Adrenal gland (tissue), 12 donors: ENCODE results near the gene LRRC4C. TPM values are rescaled to one million over a fixed set of nuclear protein-coding genes. Genes with fewer than 3 reads are reported as not detected.

Source experiments
- DNase-seq, 7 donors: peaks; one replicate each; pipeline ENCODE4 v3.0.0-alpha.2; 2019 to 2020
- H3K27ac ChIP-seq, 5 donors: fragments of 200-600 bp; sonication (generic) in 4 of 5; 1 replicate in 3 of 5; 2 replicates in 2 of 5; pipeline versions ENCODE4 v1.5.1 to v1.8.0; 2016 to 2020; ENCODE audit warnings: mild to moderate bottlenecking in 1 of 5
- H3K27me3 ChIP-seq: fragments of 200-600 bp; 2 replicates; pipeline ENCODE4 v1.8.0; 2021
- H3K36me3 ChIP-seq, 2 donors: fragments of 200-600 bp; replicated peaks in 1 of 2; 1 replicate in 1 of 2; 2 replicates in 1 of 2; pipeline versions ENCODE4 v1.5.1 to v1.8.0; 2018 to 2022
- H3K4me1 ChIP-seq, 2 donors: fragments of 200-600 bp; replicated peaks in 1 of 2; 1 replicate in 1 of 2; 2 replicates in 1 of 2; pipeline versions ENCODE4 v1.5.1 to v1.8.0; 2018 to 2021
- H3K4me3 ChIP-seq, 4 donors: fragments of 200-600 bp; sonication (generic) in 3 of 4; one replicate each; pipeline ENCODE4 v1.5.1; 2016 to 2018
- H3K9me3 ChIP-seq, 3 donors: fragments of 200-600 bp; sonication (generic) in 1 of 3; replicated peaks in 1 of 3; 1 replicate in 2 of 3; 2 replicates in 1 of 3; pipeline versions ENCODE4 v1.5.1 to v1.8.0; 2016 to 2021
- POLR2A ChIP-seq, 2 donors: fragments of 450-650 bp; IDR thresholded peaks; one replicate each; pipeline ENCODE4 v1.6.1; 2017; ENCODE audit warnings: antibody characterized with exemption in 2 of 2, mild to moderate bottlenecking in 2 of 2, moderate library complexity in 1 of 2
- WGBS, 4 donors: extraction: QIAGEN DNeasy Blood & Tissue Kit in 2 of 4; methylation state at CpG; one replicate each; pipeline versions ENCODE4 v1.1.5 to v1.1.7; 2013 to 2017; 5-methylcytosine and 5-hydroxymethylcytosine counted together
- intact Hi-C, 2 donors: fragments of 100-400 bp; cut with DNase I; formaldehyde crosslinking; loops; one replicate each; pipeline versions ENCODE4 v1.14.1 to v1.15.0; 2022 to 2023
- polyA plus RNA-seq, 3 donors: library from polyadenylated mRNA; stranded (reverse); fragments of 200-250 nt in 2 of 3; fragments of 350-450 nt in 1 of 3; fragmentation: Illumina TruSeq in 1 of 3; extraction: RNeasy Lipid Tissue Mini Kit (QIAGEN cat#74804) in 1 of 3; gene quantifications; one replicate each; pipeline ENCODE4 v1.2.3, GENCODE V29; 2013 to 2014
- total RNA-seq, 9 donors: library from RNA; depleted of rRNA in 4 of 9; stranded (reverse); fragments of >200 nt in 4 of 9; fragments of 120-200 nt in 1 of 9; fragmentation: NEBNext Ultra II Directional in 1 of 9; extraction: Animal tissue kit (Norgen Biotek cat#: 25700) in 1 of 9; gene quantifications; one replicate each; pipeline versions ENCODE4 v1.1.0 to v1.2.4, GENCODE V29; 2013 to 2023
- TF ChIP-seq, protein P1 (sequence below), 6 experiments: fragments of 450-650 bp in 4 of 6; fragments of 200-600 bp in 2 of 6; sonication (generic) in 1 of 6; IDR thresholded peaks; 1 replicate in 5 of 6; 2 replicates in 1 of 6; pipeline versions ENCODE4 v1.5.1 to v1.8.0; 2016 to 2021; ENCODE audit warnings: antibody characterized with exemption in 6 of 6, mild to moderate bottlenecking in 2 of 6, moderate library complexity in 1 of 6
- donor health status: healthy with polysubstance abuse.
- donor health status: Bipolar disorder and iron deficiency.
- donor health status: DM: yes; HTN: yes; CAD: no.
- donor health status: DM: no; HTN: no; CAD: no.
- donor health status: DM: no; HTN: no; CAD: no.
- donor health status: DM: yes; HTN: yes; CAD: no.

The LRRC4C gene
- total and polyA plus RNA-seq, 12 donors = 1.0 to 10.6 (median 5.5) TPM

- H3K27ac ChIP-seq = no peak overlapping the region
- intact Hi-C loops = no loop called here
- DNase-seq = no peak
- no peak overlapping the region for H3K4me3 ChIP-seq
- no peaks in the 10 kb centered on the region for H3K36me3 ChIP-seq
- no peaks in the 10 kb centered on the region for H3K9me3 ChIP-seq
- TF ChIP-seq POLR2A (IDR thresholded peaks at IDR 0.05) = no peak
- TF ChIP-seq, protein P1, sequence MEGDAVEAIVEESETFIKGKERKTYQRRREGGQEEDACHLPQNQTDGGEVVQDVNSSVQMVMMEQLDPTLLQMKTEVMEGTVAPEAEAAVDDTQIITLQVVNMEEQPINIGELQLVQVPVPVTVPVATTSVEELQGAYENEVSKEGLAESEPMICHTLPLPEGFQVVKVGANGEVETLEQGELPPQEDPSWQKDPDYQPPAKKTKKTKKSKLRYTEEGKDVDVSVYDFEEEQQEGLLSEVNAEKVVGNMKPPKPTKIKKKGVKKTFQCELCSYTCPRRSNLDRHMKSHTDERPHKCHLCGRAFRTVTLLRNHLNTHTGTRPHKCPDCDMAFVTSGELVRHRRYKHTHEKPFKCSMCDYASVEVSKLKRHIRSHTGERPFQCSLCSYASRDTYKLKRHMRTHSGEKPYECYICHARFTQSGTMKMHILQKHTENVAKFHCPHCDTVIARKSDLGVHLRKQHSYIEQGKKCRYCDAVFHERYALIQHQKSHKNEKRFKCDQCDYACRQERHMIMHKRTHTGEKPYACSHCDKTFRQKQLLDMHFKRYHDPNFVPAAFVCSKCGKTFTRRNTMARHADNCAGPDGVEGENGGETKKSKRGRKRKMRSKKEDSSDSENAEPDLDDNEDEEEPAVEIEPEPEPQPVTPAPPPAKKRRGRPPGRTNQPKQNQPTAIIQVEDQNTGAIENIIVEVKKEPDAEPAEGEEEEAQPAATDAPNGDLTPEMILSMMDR (IDR thresholded peaks at IDR 0.05) = no peak
- WGBS, 4 donors = 78 to 96% (median 94%) methylated on average over 2 of the region's 2 CpGs
- H3K4me1 ChIP-seq = no peaks in the 10 kb centered on the region
- H3K27me3 ChIP-seq = no peaks in the 10 kb centered on the region
These were observed 1072.0 kb downstream of the LRRC4C start for GRCh38 chr11:40387240-40387980.

DNA sequence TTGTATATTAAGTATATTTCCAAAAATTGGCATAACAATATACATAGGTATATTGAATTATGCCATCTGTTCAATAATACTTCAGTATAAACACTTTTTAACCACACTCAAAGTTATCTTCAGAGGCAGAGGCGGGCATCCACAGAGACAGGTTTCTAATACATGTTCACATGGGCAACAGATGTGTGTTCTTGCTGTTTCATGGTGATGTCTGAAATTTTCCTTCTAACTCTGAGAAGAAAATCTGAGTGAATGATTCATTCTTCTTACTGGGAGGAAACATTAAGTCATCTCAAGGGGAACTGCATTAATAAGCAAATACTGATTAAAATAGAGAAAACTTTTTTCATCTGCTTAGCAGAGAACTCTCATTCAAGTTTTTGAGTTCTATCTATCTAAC is 1074.5 kb downstream of the LRRC4C start:
- Histone ChIP-seq H3K4me1 (no peaks in the 10 kb centered on the region), H3K36me3 (no peaks in the 10 kb centered on the region), H3K9me3 (no peaks in the 10 kb centered on the region), H3K4me3 (no peak overlapping the region), H3K27ac (no peak overlapping the region), H3K27me3 (no peaks in the 10 kb centered on the region)
- no peak for DNase-seq
- TF ChIP-seq, protein P1 (IDR thresholded peaks at IDR 0.05) = no peak
- TF ChIP-seq POLR2A (IDR thresholded peaks at IDR 0.05) = no peak
- intact Hi-C loops = no loop called here
- 68 to 90% (median 81%) methylated on average over 1 of the region's 1 CpG for WGBS, 4 donors

GRCh38 chr11:40381481-40381880 is 1078.0 kb downstream of the LRRC4C start:
- no peak for DNase-seq
- H3K9me3 ChIP-seq = no peaks in the 10 kb centered on the region
- no peaks in the 10 kb centered on the region for H3K4me1 ChIP-seq
- TF ChIP-seq, protein P1 (IDR thresholded peaks at IDR 0.05) = no peak
- TF ChIP-seq POLR2A (IDR thresholded peaks at IDR 0.05) = no peak
- no peaks in the 10 kb centered on the region for H3K36me3 ChIP-seq
- WGBS, 4 donors = 84 to 94% (median 88%) methylated on average over 3 of the region's 3 CpGs
- no peaks in the 10 kb centered on the region for H3K27me3 ChIP-seq
- H3K4me3 ChIP-seq = no peak overlapping the region
- H3K27ac ChIP-seq = no peak overlapping the region
- intact Hi-C loops = no loop called here

DNA sequence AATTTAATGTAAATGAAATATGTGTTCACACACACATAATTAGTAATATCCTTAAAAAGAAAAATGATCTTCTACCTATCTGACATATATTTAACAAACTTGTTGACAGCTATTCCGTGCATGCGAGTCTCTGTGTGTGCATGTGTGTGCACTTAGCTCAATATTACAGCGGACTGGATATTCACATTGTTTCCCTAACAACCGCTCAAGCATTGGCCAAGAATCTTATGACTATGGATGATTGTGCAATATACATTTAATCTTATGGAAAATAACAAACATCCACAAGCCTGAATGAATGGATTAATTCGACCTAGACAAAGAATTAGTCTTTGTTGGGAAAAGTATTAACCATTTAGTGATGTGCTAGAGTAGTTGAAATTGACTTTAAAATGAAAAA is 1078.6 kb downstream of the LRRC4C start:
- Histone ChIP-seq H3K36me3 (no peaks in the 10 kb centered on the region), H3K9me3 (no peaks in the 10 kb centered on the region), H3K4me3 (no peak overlapping the region), H3K4me1 (no peaks in the 10 kb centered on the region), H3K27ac (no peak overlapping the region), H3K27me3 (no peaks in the 10 kb centered on the region)
- no peak for TF ChIP-seq POLR2A (IDR thresholded peaks at IDR 0.05)
- TF ChIP-seq, protein P1 (IDR thresholded peaks at IDR 0.05) = no peak
- intact Hi-C loops = no loop called here
- WGBS, 4 donors = 78 to 87% (median 82%) methylated on average over 5 of the region's 5 CpGs
- DNase-seq = no peak
